ENCODE results near the gene POM121C. TPM values are rescaled to one million over a fixed set of nuclear protein-coding genes. Genes with fewer than 3 reads are reported as not detected.
"Not testable (repeated sequence)": the region's sequence is repeated elsewhere in the genome, so short reads cannot be mapped to it uniquely, and the experiment has no call there.

POM121C gene
- total RNA-seq, 2 donors from 2014 or later, result 95.9 to 107 TPM

DNA sequence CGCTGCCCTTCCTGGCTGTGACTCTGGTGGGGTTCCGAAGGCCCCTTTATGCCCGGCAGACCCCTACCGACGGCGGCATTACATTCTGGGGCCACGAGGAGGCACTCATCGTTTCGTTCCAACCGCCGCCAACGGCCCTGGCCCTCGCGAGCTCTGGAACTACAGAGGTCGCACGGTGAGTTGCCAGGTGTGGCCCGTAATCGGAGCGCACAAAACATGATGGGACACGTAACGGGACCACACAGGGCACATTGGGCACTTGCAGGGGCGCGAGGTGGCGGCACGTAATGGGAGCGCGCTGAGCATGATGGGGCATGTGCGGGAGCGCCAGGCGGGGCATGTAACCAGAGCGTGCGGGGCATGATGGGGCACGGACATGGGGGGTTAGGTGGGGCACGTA is 90.8 kb downstream of the POM121C start, which contains the start of gene TRIM73:
TRIM73 (plus strand) TSS at position 301 of the 400 bp plus-strand sequence. CDS start 3,305 bp downstream, outside the sequence.
- not testable (repeated sequence) for H3K36me3 Mint-ChIP-seq; H3K9me3 Mint-ChIP-seq; H3K4me3 Mint-ChIP-seq; H3K4me1 Mint-ChIP-seq (ENCODE audit: low read depth in 2 of 2); ATAC-seq; H3K27me3 Mint-ChIP-seq; DNase-seq (ENCODE audit: low spot score); H3K27ac Mint-ChIP-seq

DNA sequence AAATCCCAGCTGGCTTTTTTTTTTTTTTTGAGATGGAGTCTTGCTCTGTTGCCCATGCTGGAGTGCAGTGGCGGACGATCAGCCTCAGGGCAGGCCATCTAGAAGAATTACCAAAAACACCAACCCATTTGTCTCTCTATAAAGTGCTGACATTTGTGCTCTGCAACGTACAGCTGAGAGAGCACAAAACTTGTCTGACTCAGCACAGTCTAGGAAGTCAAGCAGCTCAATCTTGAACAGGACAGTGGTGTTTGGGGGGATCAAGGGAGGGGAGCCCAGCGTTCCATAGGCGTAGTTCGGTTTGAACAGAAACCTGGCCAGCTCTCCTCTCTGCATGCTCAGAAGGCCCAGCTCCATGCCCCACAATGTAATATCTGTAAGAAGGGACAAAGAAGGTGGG is 92.9 kb downstream of the POM121C start:
- H3K9me3 Mint-ChIP-seq; H3K27ac Mint-ChIP-seq; DNase-seq (ENCODE audit: low spot score); ATAC-seq; H3K36me3 Mint-ChIP-seq; H3K4me3 Mint-ChIP-seq; H3K27me3 Mint-ChIP-seq; H3K4me1 Mint-ChIP-seq (ENCODE audit: low read depth in 2 of 2): not testable (repeated sequence)

DNA sequence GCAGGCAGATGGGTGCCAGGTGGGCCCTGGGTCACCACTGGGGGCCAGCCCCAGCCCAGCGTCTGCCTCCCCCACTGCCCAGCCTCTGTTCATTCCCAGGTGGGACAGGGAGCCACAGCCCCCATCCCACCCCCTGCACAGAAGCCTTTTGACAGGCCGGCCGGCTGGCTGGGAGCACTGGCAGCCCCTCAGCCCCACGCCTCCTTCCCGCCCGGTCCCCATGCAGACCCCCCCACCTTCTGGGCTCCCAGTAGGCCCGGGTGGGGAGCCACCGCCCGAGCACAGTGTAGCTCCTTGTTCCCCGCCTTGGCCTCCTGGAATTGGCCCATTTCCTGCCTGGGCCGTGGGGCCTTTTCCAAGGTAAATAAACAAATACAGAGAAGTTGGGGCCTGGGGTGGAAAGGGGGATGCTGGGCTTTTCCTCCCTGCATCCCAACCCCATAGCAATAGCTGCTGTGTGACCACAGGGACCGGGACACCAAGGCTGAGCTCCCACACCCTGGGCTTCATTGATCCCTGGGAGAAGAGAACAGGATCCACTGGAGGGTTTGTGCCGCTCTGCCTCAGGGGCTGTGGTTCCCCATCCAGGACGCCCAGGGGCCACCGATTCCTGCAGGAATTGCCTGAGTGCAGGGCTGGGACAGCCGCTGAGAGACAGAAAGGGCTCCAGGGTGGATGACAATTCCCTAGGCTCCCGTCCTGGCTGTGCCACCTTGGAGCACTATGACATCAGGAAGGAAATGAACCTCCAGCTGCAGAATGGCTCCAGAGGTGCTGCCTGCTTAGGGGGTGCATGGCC is 111.4 kb downstream of the POM121C start:
- ATAC-seq; H3K27me3 Mint-ChIP-seq; H3K9me3 Mint-ChIP-seq; H3K27ac Mint-ChIP-seq; H3K36me3 Mint-ChIP-seq; H3K4me1 Mint-ChIP-seq (ENCODE audit: low read depth in 2 of 2); H3K4me3 Mint-ChIP-seq; DNase-seq (ENCODE audit: low spot score): not testable (repeated sequence)

DNA sequence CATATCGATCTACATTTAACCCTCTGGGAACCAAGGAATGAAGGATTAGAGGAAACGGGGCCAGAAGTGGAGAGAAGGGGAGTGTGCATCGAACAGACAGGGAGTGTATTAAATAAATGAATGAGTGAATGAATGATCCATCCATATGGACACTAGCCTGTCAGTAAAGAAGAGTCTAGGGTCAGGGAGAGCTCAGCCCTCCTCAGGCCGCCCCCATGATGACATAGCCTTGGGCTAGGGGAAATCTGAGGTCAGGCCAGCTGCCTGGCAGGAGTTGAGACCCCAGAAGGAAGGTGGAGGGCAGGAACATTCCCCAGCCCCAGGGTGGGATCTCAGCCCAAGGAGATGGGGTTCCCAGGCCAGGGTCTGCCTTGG is 112.0 kb downstream of the POM121C start:
- H3K4me1 Mint-ChIP-seq (ENCODE audit: low read depth in 2 of 2); DNase-seq (ENCODE audit: low spot score); H3K36me3 Mint-ChIP-seq; H3K9me3 Mint-ChIP-seq; H3K27ac Mint-ChIP-seq; ATAC-seq; H3K4me3 Mint-ChIP-seq; H3K27me3 Mint-ChIP-seq: not testable (repeated sequence)

DNA sequence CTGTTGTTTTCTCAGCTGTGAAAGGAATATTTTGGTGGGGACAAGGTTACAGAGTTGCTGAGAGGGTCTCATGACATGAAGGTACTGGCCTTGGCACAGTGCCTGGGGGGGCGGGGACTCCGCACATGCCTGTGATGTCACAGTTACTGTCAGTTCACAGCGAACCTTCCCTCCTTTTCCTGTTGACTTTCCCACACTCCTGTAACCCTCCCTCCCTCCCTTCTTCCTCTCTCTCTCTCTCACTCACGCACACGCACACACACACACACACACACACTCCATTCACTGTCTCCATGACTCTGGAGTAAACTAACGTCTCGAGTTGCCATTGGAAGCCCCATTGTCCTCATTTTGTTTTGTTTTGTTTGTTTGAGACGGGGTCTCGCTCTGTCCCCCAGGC is 118.8 kb downstream of the POM121C start:
- H3K36me3 Mint-ChIP-seq; H3K27me3 Mint-ChIP-seq; ATAC-seq; DNase-seq (ENCODE audit: low spot score); H3K4me1 Mint-ChIP-seq (ENCODE audit: low read depth in 2 of 2); H3K4me3 Mint-ChIP-seq; H3K27ac Mint-ChIP-seq; H3K9me3 Mint-ChIP-seq: not testable (repeated sequence)

Other genes starting within 250 kb of the POM121C start
- 1 to 10 TPM; 2.1 to 5.2 TPM for gene TRIM73, start 90.7 kb downstream of the POM121C start, total RNA-seq
- gene SPDYE5, start 6.0 kb upstream of the POM121C start, total RNA-seq, result not detected